Ishikawa (cell line): Measurements from ENCODE around the gene TRERF1.

Experiments used
- CEBPB ChIP-seq: IDR thresholded peaks from 2 replicates; pipeline ENCODE4 v1.6.1; 2012
- CREB1 ChIP-seq: IDR thresholded peaks from 2 replicates; pipeline ENCODE4 v1.6.1; 2012; ENCODE audit warnings: low read depth
- EGR1 ChIP-seq: IDR thresholded peaks from 2 replicates; pipeline ENCODE4 v1.6.1; 2012
- EP300 ChIP-seq: IDR thresholded peaks from 2 replicates; pipeline ENCODE4 v1.6.1; 2012; ENCODE audit warnings: borderline replicate concordance
- FOXM1 ChIP-seq: IDR thresholded peaks from 2 replicates; pipeline ENCODE4 v1.6.1; 2012; ENCODE audit warnings: low read depth, borderline replicate concordance
- NFIC ChIP-seq: IDR thresholded peaks from 2 replicates; pipeline ENCODE4 v1.6.1; 2012
- RAD21 ChIP-seq: IDR thresholded peaks from 2 replicates; pipeline ENCODE4 v1.6.1; 2012; ENCODE audit warnings: low read depth
- REST ChIP-seq: IDR thresholded peaks from 2 replicates; pipeline ENCODE4 v1.6.1; 2012; ENCODE audit warnings: low read depth, mild to moderate bottlenecking
- TAF1 ChIP-seq: IDR thresholded peaks from 2 replicates; pipeline ENCODE4 v1.6.1; 2012; ENCODE audit warnings: low read depth, mild to moderate bottlenecking
- TCF12 ChIP-seq: IDR thresholded peaks from 2 replicates; pipeline ENCODE4 v1.6.1; 2012; ENCODE audit warnings: low read depth
- TEAD4 ChIP-seq: IDR thresholded peaks from 2 replicates; pipeline ENCODE4 v1.6.1; 2012
- YY1 ChIP-seq: IDR thresholded peaks from 2 replicates; pipeline ENCODE4 v1.6.1; 2012; ENCODE audit warnings: low read depth
- ZBTB7A ChIP-seq: IDR thresholded peaks from 2 replicates; pipeline ENCODE4 v1.6.1; 2012; ENCODE audit warnings: low read depth
- TF ChIP-seq, protein P1 (sequence below): IDR thresholded peaks from 2 replicates; pipeline ENCODE4 v1.6.1; 2012
- TF ChIP-seq, protein P2 (sequence below): IDR thresholded peaks from 2 replicates; pipeline ENCODE4 v1.6.1; 2012

Gene TRERF1

GRCh38 chr6:42344756-42345155 is 107.0 kb downstream of the TRERF1 start:
- TF ChIP-seq, protein P1, sequence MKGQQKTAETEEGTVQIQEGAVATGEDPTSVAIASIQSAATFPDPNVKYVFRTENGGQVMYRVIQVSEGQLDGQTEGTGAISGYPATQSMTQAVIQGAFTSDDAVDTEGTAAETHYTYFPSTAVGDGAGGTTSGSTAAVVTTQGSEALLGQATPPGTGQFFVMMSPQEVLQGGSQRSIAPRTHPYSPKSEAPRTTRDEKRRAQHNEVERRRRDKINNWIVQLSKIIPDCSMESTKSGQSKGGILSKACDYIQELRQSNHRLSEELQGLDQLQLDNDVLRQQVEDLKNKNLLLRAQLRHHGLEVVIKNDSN, result peak; percentile 82
- no peak for TF ChIP-seq RAD21
- TF ChIP-seq REST, result peak; percentile 83
- TF ChIP-seq, protein P2, sequence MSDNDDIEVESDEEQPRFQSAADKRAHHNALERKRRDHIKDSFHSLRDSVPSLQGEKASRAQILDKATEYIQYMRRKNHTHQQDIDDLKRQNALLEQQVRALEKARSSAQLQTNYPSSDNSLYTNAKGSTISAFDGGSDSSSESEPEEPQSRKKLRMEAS, result peak; percentile 90
- no peak for TF ChIP-seq CREB1

DNA sequence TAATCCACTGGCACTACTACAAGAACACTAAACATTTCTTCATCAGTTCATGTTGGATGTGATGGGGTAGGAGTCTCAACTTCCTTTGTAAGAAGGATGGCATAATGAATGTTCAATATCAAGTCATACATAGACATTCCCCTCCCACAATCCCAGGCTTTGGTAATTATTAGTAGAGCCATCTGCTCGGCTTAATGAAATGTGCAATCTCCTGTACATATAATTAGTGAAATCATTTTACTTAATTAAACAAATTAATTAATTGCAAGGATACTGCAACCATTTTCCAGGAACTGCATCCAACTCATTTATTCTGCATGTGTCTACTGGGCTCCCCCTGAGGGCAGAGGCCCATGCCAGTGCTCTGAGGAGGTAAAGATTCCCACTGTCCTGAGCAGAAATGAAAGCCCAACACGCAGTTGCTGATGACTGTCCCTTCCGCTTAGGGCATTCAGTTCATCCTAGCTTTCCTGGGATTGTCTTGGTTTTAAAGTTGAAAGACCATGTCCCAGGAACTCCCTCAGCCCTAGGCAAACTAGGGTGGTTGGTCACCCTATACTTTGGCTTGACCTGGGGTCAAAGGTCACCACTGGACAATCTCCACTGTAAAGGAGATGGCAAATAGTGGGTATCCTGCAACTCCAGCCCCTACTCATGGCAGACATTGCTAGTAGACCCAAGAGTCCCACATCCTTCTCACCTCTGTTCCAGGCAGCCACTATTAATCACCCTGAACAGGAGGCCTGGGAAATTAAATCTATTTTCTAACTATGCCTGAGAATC is 109.8 kb downstream of the TRERF1 start:
- no peak for TF ChIP-seq REST
- TF ChIP-seq TAF1, result no peak
- TF ChIP-seq RAD21, result no peak
- TF ChIP-seq, protein P1, result no peak
- TF ChIP-seq CREB1, result no peak
- no peak for TF ChIP-seq FOXM1
- no peak for TF ChIP-seq CEBPB

DNA sequence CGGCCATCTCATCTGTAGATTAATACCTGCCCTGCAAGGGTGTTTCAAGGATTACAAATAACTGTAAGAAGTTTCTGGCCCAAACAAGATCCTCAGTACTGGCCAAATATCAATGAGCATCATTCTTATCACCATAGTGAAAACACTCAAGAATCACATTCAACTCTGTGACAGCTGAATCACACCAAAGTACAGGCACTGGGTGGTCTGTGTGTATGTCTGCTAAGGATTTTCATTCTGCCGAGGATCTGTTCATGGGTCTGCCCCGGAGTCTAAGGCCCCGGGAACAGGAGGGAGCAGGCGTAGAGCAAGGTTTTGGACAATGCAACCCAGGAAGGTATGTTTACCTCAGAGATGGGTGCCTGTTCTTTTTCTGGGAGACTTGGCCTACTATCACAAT is 110.5 kb downstream of the TRERF1 start:
- TF ChIP-seq YY1 (no peak), RAD21 (no peak), TCF12 (no peak), CREB1 (no peak), TAF1 (no peak), ZBTB7A (no peak), TEAD4 (no peak), REST (no peak), EP300 (no peak), CEBPB (no peak), NFIC (no peak), EGR1 (no peak), FOXM1 (no peak)
- TF ChIP-seq, protein P2, result no peak
- TF ChIP-seq, protein P1, result no peak

GRCh38 chr6:42340511-42340910 is 111.2 kb downstream of the TRERF1 start:
- no peak for TF ChIP-seq FOXM1
- TF ChIP-seq CREB1, result no peak
- no peak for TF ChIP-seq RAD21
- TF ChIP-seq, protein P1, result no peak
- TF ChIP-seq YY1, result no peak
- TF ChIP-seq TCF12, result no peak
- no peak for TF ChIP-seq TAF1
- TF ChIP-seq TEAD4, result no peak
- TF ChIP-seq, protein P2, result no peak
- TF ChIP-seq EGR1, result no peak
- TF ChIP-seq CEBPB, result no peak
- no peak for TF ChIP-seq NFIC
- no peak for TF ChIP-seq EP300
